ENCODE results near the gene PVRIG.
"Not testable (repeated sequence)": the region's sequence is repeated elsewhere in the genome, so short reads cannot be mapped to it uniquely, and the experiment has no call there.

PVRIG gene

GRCh38 chr7:100175296-100175935 lies 44.3 kb upstream of the PVRIG start:
- Histone ChIP-seq H3K4me1 (ENCODE audit: control extremely low read depth in 1 of 4, control insufficient read depth in 4 of 4, insufficient read depth in 4 of 4, low read length in 3 of 4) (peaks cover 0 to 24% (median 22%) of the 10 kb centered on the region in 4 experiments), H3K27ac (ENCODE audit: insufficient read depth in 1 of 2, low read depth in 1 of 2, low read length in 2 of 2, poor library complexity in 1 of 2, severe bottlenecking in 2 of 2) (no peak overlapping the region), H3K4me3 (ENCODE audit: control insufficient read depth in 1 of 7, extremely low read depth in 1 of 7, insufficient read depth in 4 of 7, low read depth in 2 of 7, low read length in 6 of 7) (no peak overlapping the region), H3K9me3 (ENCODE audit: control extremely low read depth in 1 of 5, control insufficient read depth in 4 of 5, insufficient read depth in 2 of 5, low read depth in 1 of 5, low read length in 4 of 5) (no peaks in the 10 kb centered on the region), H3K36me3 (ENCODE audit: control insufficient read depth in 4 of 4, insufficient read depth in 4 of 4, low read length in 3 of 4) (peaks cover 0 to 11% (median 0%) of the 10 kb centered on the region in 4 experiments), H3K27me3 (replicated peaks in 2 of 5; ENCODE audit: control insufficient read depth in 4 of 5, insufficient read depth in 5 of 5, low read length in 4 of 5) (peaks cover 0 to 10% (median 2%) of the 10 kb centered on the region in 5 experiments)
- 97% methylated on average over 12 of the region's 14 CpGs for WGBS (ENCODE audit: insufficient coverage)
- DNase-seq, result no peak
- ChIA-PET CTCF (interaction anchor here (1.1 kb wide), 1 partner anchor 10 kb away, joined by 3 read pairs; no protein-coding TSS in a partner anchor), POLR2A (no interaction called here)

- Histone ChIP-seq H3K36me3 (ENCODE audit: control insufficient read depth in 4 of 4, insufficient read depth in 4 of 4, low read length in 3 of 4) (peaks cover 0 to 11% (median 0%) of the 10 kb centered on the region in 4 experiments), H3K4me1 (ENCODE audit: control extremely low read depth in 1 of 4, control insufficient read depth in 4 of 4, insufficient read depth in 4 of 4, low read length in 3 of 4) (peaks cover 0 to 19% (median 16%) of the 10 kb centered on the region in 4 experiments), H3K9me3 (ENCODE audit: control extremely low read depth in 1 of 5, control insufficient read depth in 4 of 5, insufficient read depth in 2 of 5, low read depth in 1 of 5, low read length in 4 of 5) (no peaks in the 10 kb centered on the region), H3K4me3 (ENCODE audit: control insufficient read depth in 1 of 7, extremely low read depth in 1 of 7, insufficient read depth in 4 of 7, low read depth in 2 of 7, low read length in 6 of 7) (peak overlapping the region; percentile 38 to 89 (median 79)), H3K27ac (ENCODE audit: insufficient read depth in 1 of 2, low read depth in 1 of 2, low read length in 2 of 2, poor library complexity in 1 of 2, severe bottlenecking in 2 of 2) (no peak overlapping the region), H3K27me3 (replicated peaks in 2 of 5; ENCODE audit: control insufficient read depth in 4 of 5, insufficient read depth in 5 of 5, low read length in 4 of 5) (peaks cover 0 to 6% (median 0%) of the 10 kb centered on the region in 5 experiments)
- ChIA-PET CTCF (interaction anchor here (1.2 to 1.9 kb wide), 2 partner anchors 13 to 20 kb away, joined by 3 to 13 read pairs; no protein-coding TSS in a partner anchor), POLR2A (interaction anchor here (0.6 kb wide), 1 partner anchor 147 kb away, joined by 3 read pairs; no protein-coding TSS in a partner anchor)
- 76% methylated on average over 10 of the region's 14 CpGs for WGBS (ENCODE audit: insufficient coverage)
- DNase-seq, result no peak
Measured at GRCh38 chr7:100176096-100177044, 43.4 kb upstream of the PVRIG start.

GRCh38 chr7:100177045-100178001 lies 42.4 kb upstream of the PVRIG start, which contains the start of the genes GPC2 and STAG3:
Gene GPC2, minus strand, starts transcription at chr7:100177381. Its CDS starts 182 bp downstream, at chr7:100177199.
Gene STAG3, plus strand, starts transcription at chr7:100177918. Its CDS starts 2,639 bp downstream, at chr7:100180557.
- Histone ChIP-seq H3K9me3 (ENCODE audit: control extremely low read depth in 1 of 5, control insufficient read depth in 4 of 5, insufficient read depth in 2 of 5, low read depth in 1 of 5, low read length in 4 of 5) (no peaks in the 10 kb centered on the region), H3K27me3 (replicated peaks in 2 of 5; ENCODE audit: control insufficient read depth in 4 of 5, insufficient read depth in 5 of 5, low read length in 4 of 5) (peaks cover 0 to 3% (median 0%) of the 10 kb centered on the region in 5 experiments), H3K4me1 (ENCODE audit: control extremely low read depth in 1 of 4, control insufficient read depth in 4 of 4, insufficient read depth in 4 of 4, low read length in 3 of 4) (peaks cover 0 to 15% (median 13%) of the 10 kb centered on the region in 4 experiments), H3K4me3 (ENCODE audit: control insufficient read depth in 1 of 7, extremely low read depth in 1 of 7, insufficient read depth in 4 of 7, low read depth in 2 of 7, low read length in 6 of 7) (peak within 1 kb of the TSS; percentile 38 to 89 (median 79)), H3K36me3 (ENCODE audit: control insufficient read depth in 4 of 4, insufficient read depth in 4 of 4, low read length in 3 of 4) (peaks cover 0 to 11% (median 0%) of the 10 kb centered on the region in 4 experiments), H3K27ac (ENCODE audit: insufficient read depth in 1 of 2, low read depth in 1 of 2, low read length in 2 of 2, poor library complexity in 1 of 2, severe bottlenecking in 2 of 2) (no peak within 1 kb of the TSS)
- ChIA-PET POLR2A (interaction anchor here (0.6 kb wide), 1 partner anchor 146 kb away, joined by 3 read pairs; no protein-coding TSS in a partner anchor), CTCF (interaction anchor here (1.2 to 1.9 kb wide), 2 partner anchors 12 to 21 kb away, joined by 3 to 13 read pairs; no protein-coding TSS in a partner anchor)
- DNase-seq, result peak; percentile 97 to 98 (median 98)
- WGBS (ENCODE audit: insufficient coverage), result 5% methylated on average over 69 of the region's 78 CpGs

- WGBS (ENCODE audit: insufficient coverage), result 100% methylated on average over 2 of the region's 3 CpGs
- H3K4me3 ChIP-seq (ENCODE audit: control insufficient read depth in 1 of 7, extremely low read depth in 1 of 7, insufficient read depth in 4 of 7, low read depth in 2 of 7, low read length in 6 of 7); H3K27me3 ChIP-seq (replicated peaks in 2 of 5; ENCODE audit: control insufficient read depth in 4 of 5, insufficient read depth in 5 of 5, low read length in 4 of 5); DNase-seq; POLR2A ChIA-PET; H3K9me3 ChIP-seq (ENCODE audit: control extremely low read depth in 1 of 5, control insufficient read depth in 4 of 5, insufficient read depth in 2 of 5, low read depth in 1 of 5, low read length in 4 of 5); H3K27ac ChIP-seq (ENCODE audit: insufficient read depth in 1 of 2, low read depth in 1 of 2, low read length in 2 of 2, poor library complexity in 1 of 2, severe bottlenecking in 2 of 2); H3K36me3 ChIP-seq (ENCODE audit: control insufficient read depth in 4 of 4, insufficient read depth in 4 of 4, low read length in 3 of 4): not testable (repeated sequence)
- peaks cover 0 to 15% (median 13%) of the 10 kb centered on the region in 4 experiments for H3K4me1 ChIP-seq (ENCODE audit: control extremely low read depth in 1 of 4, control insufficient read depth in 4 of 4, insufficient read depth in 4 of 4, low read length in 3 of 4)
- CTCF ChIA-PET, result interaction anchor here (0.9 to 2.8 kb wide), 5 partner anchors 9 to 36 kb away, joined by 3 to 11 read pairs (median 3); no protein-coding TSS in a partner anchor
Measured at GRCh38 chr7:100180084-100180483, 39.7 kb upstream of the PVRIG start.

GRCh38 chr7:100182616-100183015 lies 37.1 kb upstream of the PVRIG start:
- H3K4me3 ChIP-seq (ENCODE audit: control insufficient read depth in 1 of 7, extremely low read depth in 1 of 7, insufficient read depth in 4 of 7, low read depth in 2 of 7, low read length in 6 of 7); H3K36me3 ChIP-seq (ENCODE audit: control insufficient read depth in 4 of 4, insufficient read depth in 4 of 4, low read length in 3 of 4); H3K4me1 ChIP-seq (ENCODE audit: control extremely low read depth in 1 of 4, control insufficient read depth in 4 of 4, insufficient read depth in 4 of 4, low read length in 3 of 4); POLR2A ChIA-PET; DNase-seq; H3K27me3 ChIP-seq (replicated peaks in 2 of 5; ENCODE audit: control insufficient read depth in 4 of 5, insufficient read depth in 5 of 5, low read length in 4 of 5); H3K27ac ChIP-seq (ENCODE audit: insufficient read depth in 1 of 2, low read depth in 1 of 2, low read length in 2 of 2, poor library complexity in 1 of 2, severe bottlenecking in 2 of 2); H3K9me3 ChIP-seq (ENCODE audit: control extremely low read depth in 1 of 5, control insufficient read depth in 4 of 5, insufficient read depth in 2 of 5, low read depth in 1 of 5, low read length in 4 of 5): not testable (repeated sequence)
- CTCF ChIA-PET, result interaction anchor here (0.9 to 1.1 kb wide), 2 partner anchors 22 to 26 kb away, joined by 3 to 4 read pairs; no protein-coding TSS in a partner anchor
- WGBS (ENCODE audit: insufficient coverage), result no CpG with 5 or more reads among the region's 6 CpGs

- POLR2A ChIA-PET; DNase-seq; H3K27me3 ChIP-seq (replicated peaks in 2 of 5; ENCODE audit: control insufficient read depth in 4 of 5, insufficient read depth in 5 of 5, low read length in 4 of 5); H3K9me3 ChIP-seq (ENCODE audit: control extremely low read depth in 1 of 5, control insufficient read depth in 4 of 5, insufficient read depth in 2 of 5, low read depth in 1 of 5, low read length in 4 of 5); H3K27ac ChIP-seq (ENCODE audit: insufficient read depth in 1 of 2, low read depth in 1 of 2, low read length in 2 of 2, poor library complexity in 1 of 2, severe bottlenecking in 2 of 2); H3K4me3 ChIP-seq (ENCODE audit: control insufficient read depth in 1 of 7, extremely low read depth in 1 of 7, insufficient read depth in 4 of 7, low read depth in 2 of 7, low read length in 6 of 7); H3K36me3 ChIP-seq (ENCODE audit: control insufficient read depth in 4 of 4, insufficient read depth in 4 of 4, low read length in 3 of 4); H3K4me1 ChIP-seq (ENCODE audit: control extremely low read depth in 1 of 4, control insufficient read depth in 4 of 4, insufficient read depth in 4 of 4, low read length in 3 of 4): not testable (repeated sequence)
- CTCF ChIA-PET, result interaction anchor here (1.1 kb wide), 1 partner anchor 22 kb away, joined by 3 read pairs; no protein-coding TSS in a partner anchor
- 90% methylated on average over 2 of the region's 6 CpGs for WGBS (ENCODE audit: insufficient coverage)
Measured at GRCh38 chr7:100183090-100183489, 36.7 kb upstream of the PVRIG start.
